CD4-positive, alpha-beta T cell treated with Interleukin-17A for 4 hours (primary cell): ENCODE measurements around the gene NBPF11.
"Not testable (repeated sequence)": the region's sequence is repeated elsewhere in the genome, so short reads cannot be mapped to it uniquely, and the experiment has no call there.

Experiments used
- DNase-seq: peaks from one replicate; pipeline ENCODE4 v3.0.0-alpha.2; 2020; ENCODE audit warnings: mixed read lengths

NBPF11 gene, protein sequence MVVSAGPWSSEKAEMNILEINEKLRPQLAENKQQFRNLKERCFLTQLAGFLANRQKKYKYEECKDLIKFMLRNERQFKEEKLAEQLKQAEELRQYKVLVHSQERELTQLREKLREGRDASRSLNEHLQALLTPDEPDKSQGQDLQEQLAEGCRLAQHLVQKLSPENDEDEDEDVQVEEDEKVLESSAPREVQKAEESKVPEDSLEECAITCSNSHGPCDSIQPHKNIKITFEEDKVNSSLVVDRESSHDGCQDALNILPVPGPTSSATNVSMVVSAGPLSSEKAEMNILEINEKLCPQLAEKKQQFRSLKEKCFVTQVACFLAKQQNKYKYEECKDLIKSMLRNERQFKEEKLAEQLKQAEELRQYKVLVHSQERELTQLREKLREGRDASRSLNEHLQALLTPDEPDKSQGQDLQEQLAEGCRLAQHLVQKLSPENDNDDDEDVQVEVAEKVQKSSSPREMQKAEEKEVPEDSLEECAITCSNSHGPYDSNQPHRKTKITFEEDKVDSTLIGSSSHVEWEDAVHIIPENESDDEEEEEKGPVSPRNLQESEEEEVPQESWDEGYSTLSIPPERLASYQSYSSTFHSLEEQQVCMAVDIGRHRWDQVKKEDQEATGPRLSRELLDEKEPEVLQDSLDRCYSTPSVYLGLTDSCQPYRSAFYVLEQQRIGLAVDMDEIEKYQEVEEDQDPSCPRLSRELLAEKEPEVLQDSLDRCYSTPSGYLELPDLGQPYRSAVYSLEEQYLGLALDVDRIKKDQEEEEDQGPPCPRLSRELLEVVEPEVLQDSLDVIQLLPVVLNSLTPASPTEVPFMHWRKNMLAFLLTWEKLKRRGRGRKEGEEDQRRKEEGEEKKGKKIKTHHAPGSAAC

DNA sequence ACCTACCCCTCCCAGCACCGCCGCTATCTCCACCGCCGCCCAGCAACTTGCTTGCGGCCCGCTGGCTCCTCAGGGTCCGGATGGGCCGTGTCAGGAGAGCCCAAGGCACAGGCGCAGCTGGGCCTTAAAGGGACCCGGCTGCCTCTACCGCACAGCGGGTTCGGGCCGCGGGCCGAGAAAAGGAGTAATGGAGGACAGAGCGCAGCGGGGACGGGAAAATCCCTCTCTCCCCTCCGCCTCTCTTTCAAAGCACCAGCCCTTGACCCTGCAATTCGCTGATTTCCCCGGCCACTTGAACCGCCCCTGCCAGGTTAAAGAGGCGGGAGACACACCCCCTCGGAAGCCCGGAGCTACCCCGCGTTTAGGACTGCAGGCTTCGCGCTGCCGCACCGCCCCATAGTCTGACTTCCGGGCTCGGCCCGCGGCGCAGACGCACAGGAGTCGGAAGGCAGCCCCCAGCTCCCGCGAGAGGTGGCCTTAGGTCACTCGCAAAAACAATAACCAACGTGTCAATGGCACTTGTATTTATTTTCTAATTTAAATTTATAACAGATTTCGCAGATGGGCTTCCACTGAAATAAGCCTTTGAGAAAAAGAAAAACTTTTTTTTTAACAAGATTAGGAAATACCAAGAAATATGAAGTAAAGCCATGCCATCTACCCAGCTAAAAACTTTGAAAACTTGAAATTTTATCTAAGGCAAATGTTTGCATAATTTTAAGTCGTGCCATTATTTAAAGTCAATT is at the start of gene NBPF11:
Gene NBPF11 (minus strand): TSS at position 371 of the 746 bp plus-strand sequence. CDS start 25,278 bp downstream, outside the sequence.
- peak; percentile 84 for DNase-seq

DNA sequence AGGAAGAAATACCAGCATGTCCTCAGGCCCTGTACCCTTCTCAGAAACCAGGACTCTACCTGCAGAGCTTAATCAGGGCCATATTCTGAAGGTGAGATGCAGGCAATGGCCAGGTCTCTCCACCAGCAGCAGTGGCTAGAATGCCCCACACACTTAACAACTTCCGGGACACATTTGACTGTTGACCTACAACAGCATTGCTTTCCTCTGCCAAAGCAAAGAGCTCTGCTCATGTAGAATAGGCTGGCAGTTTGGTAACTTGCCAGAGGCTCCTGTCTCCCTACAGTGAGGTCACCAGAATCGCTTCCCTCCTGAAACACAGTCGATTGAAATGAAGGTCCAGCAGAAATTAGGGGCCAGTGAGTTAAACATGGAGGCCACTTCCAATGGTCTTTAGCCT is 45.3 kb upstream of the NBPF11 start:
- not testable (repeated sequence) for DNase-seq

DNA sequence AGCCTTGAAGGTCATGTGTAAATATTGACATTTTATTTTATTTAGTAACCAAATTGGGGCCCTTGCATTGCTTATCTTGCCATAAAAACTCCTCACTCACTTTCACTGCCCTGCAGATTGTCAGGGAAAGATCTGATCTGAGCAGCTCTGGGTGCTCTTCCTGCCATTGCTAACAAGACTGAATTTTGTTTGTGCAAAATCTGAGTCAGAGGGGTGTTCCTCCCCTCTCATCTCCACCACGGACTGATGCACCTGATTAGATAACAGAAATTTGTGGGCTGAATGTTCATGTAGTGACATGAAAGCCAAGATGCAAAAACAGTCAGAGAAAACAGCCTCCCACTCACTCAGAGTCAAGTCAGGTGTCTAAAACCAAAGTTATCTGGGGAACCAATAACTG is 44.9 kb upstream of the NBPF11 start:
- not testable (repeated sequence) for DNase-seq

DNA sequence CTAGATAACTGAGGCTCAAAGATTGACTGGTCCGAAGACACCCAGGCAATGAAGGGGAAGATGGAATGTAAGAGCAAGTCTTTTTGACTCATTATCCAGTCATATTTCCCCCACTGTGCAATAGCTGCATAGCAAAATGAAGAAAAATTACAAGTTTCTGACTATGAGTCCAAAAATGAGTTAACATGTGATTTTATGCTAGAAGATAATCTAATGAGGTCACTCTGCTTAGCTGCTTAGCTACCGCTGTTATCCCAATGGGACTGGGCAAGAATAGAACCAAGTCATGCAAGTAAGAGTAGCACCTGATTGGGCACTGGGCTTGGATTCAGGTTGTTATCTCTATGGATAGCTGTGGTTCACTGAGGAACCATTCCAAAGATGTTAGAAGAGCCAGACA is 43.0 kb upstream of the NBPF11 start:
- DNase-seq: not testable (repeated sequence)

DNA sequence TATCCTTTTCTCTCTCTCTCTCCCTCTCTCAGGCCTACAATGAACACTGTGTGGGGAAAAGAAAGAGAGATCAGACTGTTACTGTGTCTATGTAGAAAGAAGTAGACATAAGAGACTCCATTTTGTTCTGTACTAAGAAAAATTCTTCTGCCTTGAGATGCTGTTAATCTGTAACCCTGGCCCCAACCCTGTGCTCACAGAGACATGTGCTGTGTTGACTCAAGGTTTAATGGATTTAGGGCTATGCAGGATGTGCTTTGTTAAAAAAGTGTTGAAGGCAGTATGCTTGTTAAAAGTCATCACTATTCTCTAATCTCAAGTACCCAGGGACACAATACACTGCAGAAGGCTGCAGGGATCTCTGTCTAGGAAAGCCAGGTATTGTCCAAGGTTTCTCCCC is 36.7 kb upstream of the NBPF11 start:
- not testable (repeated sequence) for DNase-seq

DNA sequence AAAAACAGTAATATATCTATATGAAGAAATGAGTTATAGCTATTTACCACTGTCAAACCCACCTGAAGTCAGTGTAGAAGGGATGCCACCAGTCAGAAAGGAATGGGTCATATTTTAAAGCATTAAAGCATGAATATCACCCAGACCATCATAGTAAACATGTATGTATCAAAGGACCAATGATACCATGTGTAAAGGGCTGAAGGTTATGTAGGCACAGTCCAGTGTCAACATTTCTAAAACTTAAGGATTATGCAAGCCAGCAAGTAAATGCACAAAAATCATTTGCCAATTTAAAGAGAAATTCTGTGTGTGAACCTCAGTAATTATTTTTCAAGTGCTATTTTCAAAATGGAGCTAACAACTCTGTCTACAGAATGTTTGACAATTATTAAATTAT is 26.6 kb upstream of the NBPF11 start:
- not testable (repeated sequence) for DNase-seq

DNA sequence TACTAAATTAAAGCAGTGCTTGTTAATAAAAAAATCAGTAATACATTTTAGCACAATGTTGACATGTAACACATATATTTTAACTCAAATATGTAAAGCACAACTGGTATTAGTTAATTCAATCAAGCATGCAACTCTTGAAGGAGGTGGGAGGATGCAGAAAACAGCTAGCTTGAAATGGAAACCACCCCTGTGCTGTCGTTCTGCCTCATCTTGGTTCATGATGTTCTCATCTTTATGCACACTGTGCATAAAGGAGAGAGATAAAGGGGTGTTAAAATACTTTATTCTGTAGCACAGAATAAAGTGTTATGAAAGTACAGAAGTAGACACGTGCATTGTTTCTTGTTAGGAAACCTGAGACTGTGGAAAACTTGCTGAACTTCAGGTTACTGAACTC is 23.3 kb upstream of the NBPF11 start:
- not testable (repeated sequence) for DNase-seq

DNA sequence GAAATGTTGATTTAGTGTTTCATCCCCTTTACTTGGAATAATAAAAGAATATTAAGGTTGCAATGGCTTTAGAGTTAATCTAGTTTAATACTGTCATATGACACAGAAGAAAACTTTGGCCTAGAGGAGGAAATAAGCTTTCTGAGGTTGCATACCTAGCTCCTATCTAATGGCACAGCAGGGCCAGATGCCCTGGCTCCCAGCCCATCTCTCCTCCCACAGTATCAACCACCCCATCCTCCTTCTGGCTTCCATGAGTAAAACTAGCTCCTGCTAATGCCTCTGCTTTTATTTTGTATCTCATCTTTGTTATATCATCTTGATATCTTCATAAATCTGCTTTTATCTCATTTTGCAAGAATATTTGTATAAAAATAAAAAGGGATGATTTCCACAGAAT is 19.9 kb upstream of the NBPF11 start:
- not testable (repeated sequence) for DNase-seq

DNA sequence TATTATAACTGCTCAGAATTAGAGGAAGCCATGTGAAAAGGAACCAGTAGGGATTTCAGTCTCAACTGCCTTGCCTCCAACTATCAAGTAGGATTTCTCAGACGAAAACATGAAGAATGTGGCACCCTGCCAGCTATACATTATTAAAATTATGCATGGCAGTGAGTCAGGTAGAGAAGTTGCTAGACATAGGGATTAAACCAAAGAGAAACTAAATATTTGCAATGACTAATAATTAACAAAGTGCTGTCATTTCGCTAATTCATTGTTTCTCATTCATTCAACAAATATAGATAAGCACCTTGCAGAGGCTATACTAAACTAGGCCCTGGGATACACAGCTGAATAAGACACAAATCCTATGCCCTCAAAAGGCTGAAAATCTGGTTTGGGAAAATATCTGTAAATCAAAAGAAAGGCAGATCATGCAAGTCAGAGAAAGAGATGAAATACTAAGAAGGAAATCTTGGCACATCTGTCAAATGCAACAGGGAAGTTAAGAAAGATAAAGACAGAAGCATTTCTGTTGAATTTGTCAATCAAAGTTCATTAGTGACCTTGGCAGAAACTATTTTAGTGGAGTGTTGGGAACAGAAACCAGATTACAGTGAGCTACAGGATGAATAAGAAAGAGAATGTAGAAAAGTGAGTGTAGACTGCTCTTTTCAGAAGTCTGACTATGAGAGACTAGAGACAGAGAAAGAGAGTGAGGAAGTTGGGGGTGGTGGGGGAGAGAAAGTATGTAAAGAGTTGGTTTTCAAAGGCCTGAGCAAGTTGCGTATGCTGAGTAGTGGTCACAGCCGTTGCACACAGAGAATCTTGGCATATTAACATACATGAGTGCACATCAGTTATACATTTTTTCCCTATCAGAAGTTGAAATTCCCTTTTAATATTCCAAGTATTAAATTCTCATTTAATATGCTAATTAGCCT is 14.7 kb upstream of the NBPF11 start:
- no peak for DNase-seq

DNA sequence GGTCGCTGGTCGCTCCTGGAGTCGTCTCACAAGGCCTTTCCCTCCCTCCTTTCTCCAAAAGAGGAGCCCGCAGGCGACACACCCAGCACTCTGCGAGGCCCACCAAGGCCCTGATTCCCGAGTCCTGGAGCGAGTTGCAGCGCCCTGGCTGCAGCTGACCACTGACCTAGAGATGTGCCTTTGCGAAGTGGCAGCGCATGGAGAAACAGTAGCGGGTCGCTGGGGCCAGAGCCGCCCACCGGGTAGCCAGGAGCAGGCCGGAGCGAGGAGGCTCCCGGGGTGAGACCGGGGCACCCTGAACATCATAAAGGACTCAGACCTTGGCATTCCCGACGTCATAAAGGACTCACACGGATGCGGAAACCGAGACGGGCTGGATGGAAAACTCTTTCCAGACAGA is 10.3 kb upstream of the NBPF11 start:
- no peak for DNase-seq

DNA sequence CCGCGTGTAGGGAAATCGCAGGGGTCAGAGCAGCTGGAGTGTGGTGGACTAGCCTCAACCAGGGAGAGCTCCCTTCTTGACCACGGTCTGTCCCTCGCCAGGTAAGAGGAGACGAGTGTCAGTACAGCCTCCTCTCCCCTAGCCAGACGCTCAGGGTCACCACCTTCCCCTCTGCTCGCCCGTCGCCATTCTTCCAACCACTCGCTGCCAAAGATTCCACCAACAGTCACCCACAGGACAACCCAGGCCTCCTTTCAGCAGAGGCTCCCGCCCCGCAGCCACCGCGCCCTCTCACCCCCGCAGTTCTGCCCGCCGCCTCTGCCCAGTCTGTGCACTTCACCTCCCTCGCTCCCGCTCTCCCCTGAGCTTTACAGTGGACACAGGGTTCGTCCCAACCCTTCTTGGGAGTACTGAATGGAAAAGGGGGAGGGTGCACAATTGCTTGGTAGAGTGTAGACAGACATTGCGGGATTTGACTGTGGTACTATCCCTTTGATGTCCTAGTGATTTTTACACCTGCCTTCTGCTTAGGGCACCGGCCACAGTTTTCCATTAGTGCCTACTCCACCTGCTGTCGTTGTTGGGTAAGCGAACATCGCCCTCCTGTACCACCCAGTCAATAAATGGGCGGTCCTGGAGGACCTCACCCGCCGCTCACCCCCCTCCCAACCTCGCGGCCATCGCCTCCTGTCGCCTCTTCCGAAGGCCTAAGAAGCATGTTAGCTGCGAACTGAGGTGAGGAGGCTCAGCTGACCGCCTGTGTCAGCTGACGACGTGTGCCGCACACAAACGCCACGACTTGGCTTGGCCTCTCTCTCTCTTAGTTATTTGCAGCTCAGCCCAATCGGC is 9.2 kb upstream of the NBPF11 start:
- DNase-seq: no peak

DNA sequence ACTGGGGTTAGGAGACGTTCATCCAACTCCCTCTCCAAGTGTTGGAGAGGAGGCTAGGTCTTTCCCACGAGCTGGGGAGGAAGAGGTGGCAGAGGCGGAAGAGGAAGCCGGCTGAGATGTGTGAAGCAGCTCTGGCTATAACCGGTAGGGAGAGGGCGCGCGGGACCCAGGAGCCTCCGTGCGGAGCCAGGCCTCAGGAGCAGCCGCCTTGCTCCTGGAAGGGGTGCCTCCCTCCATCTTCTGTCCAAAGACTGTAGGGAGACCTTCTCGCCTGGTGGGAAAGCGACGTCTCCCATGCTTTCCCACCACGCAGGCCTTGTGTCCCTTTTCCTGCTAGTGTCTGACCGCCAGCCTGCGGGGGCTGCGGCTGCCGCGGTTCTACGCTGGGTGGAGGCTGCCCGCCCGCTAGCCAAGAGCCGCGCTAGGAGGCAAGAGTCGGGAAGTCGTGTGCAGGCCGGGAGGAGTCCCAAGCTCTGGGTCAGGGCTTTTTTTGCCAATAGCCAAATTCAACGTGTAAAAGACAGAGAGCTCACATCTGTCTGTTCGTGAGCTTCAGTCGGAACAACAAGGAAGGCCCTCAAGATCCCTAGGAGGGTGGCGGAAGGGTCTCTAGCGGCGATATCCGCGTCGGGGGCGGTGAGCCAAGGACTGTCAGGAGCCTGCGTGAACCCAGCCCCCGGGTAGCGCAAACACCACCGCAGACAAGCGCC is 8.4 kb upstream of the NBPF11 start:
- no peak for DNase-seq

DNA sequence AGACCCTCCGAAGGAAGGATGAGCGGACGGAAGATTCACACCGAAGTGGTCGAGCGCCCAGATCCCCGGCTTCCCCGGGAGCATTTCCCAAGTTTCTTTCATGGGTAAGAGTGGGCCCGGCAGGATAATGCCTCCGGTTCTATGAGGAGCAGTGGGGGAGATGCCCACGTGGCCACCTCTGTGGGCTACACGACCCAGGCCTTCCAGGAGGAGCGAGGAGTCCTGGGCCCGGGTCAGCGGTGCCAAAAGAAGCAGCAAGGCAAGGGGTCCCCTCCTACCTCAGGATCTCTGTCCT is 7.9 kb upstream of the NBPF11 start:
- no peak for DNase-seq

DNA sequence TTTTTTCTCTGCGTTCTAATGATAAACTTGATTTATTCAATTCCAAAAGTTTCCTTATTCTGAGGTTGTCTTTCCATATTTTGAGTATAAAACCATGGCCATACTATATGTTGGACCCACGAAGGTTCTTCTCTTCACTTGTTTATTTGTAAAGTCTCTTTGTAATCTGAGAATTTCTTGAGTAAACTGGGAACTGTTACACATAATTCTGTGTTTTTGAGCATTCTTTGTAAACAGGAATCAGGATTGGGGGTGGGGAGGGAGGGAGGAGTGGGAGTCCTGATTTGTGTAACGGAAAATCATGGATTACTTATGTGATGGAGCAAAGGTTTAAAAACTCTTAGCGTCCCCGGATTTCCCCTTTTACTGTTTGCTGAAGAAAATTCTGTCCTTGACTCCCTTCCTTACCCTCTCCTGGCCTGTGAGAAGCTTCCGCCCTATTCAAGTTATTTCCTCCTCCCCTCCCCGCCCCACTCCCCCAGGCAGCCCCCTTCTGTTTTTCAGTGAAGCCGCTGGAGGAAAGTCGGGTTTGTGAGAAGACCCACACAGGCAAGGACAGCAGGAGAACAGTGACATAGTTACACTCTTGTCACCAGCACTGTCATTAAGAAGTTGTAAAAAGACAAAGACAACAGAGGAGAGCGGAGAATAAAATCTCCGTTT is 6.4 kb upstream of the NBPF11 start:
- no peak for DNase-seq

DNA sequence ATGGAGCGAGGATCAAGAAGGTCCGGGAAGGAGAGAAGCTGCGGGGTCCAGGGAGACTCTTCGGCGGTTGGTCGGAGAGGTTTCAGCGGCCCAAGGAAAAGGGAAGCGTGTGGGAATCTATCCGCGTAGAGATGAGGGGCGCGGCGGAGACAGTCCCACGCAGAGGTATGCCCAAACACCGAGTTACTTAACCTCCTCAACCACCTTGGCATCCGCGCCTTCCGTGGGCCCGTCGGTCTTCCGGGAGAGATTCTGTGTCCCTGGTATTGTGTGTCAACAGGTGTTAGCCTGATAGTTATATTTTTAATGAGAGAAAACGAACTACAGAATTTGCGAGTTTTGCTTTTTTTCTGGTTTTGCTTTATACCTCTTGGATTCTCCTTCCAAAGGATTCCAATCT is 5.7 kb upstream of the NBPF11 start:
- peak; percentile 29 for DNase-seq

DNA sequence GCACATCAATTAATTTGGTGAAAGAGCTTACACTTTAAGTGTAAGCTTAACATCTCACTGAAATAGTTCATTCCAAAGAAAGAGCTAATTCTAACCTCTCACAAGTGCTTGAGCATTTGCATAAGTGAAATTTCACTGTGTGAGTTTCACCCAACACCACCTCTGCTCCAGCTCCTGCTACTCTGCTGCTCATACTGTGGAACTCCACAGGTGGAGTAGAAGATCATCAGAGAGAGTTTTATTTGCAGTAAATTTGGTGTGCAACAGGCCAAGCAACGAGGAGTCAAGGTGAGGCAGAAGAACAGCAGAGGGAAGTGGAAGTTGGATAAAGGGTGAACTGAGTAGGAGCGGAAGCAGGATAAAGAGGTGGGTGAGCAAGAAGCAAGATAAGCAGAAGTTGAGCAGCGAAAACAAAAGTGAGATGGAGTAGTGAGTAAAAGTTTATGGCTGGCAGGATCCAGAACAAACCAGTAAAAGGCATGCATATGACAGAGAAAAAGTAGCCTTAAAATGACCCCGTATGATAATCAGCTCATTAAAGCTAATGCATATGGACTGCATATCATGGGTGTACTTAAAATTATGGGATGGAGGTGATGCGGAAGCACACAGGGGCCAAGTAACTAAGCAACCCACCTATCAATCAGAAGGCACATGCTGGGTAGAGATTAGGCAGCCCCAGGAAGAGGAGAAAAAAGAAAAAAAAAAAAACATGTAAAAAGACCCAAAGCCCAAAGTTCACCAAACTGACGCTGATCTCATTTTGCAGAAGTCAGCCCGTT is 3.6 kb upstream of the NBPF11 start:
- DNase-seq: not testable (repeated sequence)

DNA sequence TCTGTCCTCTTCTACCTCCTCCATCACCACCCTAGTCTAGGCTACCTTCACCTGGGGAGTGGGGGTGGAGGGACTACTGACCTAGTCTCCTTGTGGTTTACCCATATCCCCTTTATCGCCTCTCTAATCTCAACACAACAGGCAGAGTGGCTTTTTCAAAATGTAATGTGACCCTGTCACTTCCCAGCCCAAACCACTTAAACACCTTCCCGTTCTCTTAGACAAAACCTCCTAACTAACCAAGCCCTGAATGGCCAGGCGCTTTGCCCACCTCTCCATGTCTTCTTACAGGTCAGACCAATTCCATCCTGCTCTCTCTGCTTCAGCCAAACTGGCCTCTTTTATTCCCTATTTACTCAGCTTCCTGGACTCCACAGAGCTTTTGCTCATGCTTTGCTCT is 714 bp upstream of the NBPF11 start:
- not testable (repeated sequence) for DNase-seq

DNA sequence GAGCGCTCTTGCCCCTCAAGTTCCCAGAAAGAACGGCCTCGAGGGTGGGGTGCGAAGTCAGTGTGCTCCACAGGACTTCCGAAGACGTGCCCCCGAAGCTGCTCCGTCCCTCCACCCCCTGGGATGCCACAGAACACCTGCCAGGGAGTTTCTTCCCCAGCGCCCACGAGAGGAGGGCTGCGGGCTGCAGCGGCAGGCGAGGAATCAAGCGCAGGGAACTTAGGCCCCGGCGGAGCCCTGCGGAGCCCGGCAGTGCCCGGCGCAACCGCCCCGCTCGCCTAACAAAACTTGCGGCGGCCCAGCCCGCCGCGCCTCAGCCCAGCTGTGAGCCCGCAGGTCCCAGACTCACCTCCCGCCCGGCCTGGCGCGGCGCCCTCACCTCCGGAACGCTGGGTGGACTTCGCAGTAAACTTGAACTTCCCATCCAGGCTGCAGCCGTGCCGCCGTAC is 686 bp downstream of the NBPF11 start:
- peak; percentile 43 for DNase-seq

DNA sequence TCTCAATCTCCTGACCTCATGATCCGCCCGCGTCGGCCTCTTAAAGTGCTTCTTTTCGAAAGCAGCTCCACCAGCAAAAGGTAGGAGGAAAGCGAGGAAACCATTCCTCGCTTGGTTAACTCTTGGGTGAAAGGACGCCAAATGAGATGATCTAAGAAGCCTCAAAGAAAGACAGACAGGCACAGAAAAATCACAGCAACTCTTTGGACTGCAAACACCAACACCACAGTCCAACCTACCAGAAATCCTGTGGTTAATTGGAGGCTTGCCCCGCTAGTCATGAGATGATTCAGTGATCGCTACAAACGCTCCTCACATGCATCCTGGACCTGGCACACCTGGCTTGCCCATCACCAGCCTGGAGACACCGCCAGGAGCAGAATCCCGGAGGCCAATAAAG is 1.1 kb downstream of the NBPF11 start:
- DNase-seq: not testable (repeated sequence)
